GM19468 (cell line): ENCODE results near the gene LY6G6D.
A peak's percentile ranks its signal among the peaks of the same experiment; 100 is the strongest.
"Not testable (repeated sequence)": the region's sequence is repeated elsewhere in the genome, so short reads cannot be mapped to it uniquely, and the experiment has no call there.

Source experiments
- ATAC-seq: cut with Tn5 transposase; IDR thresholded peaks from one replicate; pipeline ENCODE4 v1.9.1; 2021; ENCODE audit warnings: mild to moderate bottlenecking, moderate library complexity, moderate number of reproducible peaks; ENCODE audit not compliant: unreplicated experiment; ENCODE audit errors: extremely low read depth

LY6G6D gene

GRCh38 chr6:31691564-31692108 lies 23.5 kb upstream of the LY6G6D start:
- ATAC-seq = no peak

GRCh38 chr6:31692353-31692752 lies 22.8 kb upstream of the LY6G6D start:
- no peak for ATAC-seq

- ATAC-seq = no peak
Measured at GRCh38 chr6:31692886-31693285, 22.3 kb upstream of the LY6G6D start.

GRCh38 chr6:31693535-31693934 lies 21.6 kb upstream of the LY6G6D start:
- ATAC-seq = no peak

- ATAC-seq = no peak
Measured at GRCh38 chr6:31697555-31697954, 17.6 kb upstream of the LY6G6D start.

GRCh38 chr6:31700740-31701401 lies 14.3 kb upstream of the LY6G6D start:
- ATAC-seq = no peak

GRCh38 chr6:31701666-31702404 lies 13.3 kb upstream of the LY6G6D start:
- ATAC-seq = no peak

DNA sequence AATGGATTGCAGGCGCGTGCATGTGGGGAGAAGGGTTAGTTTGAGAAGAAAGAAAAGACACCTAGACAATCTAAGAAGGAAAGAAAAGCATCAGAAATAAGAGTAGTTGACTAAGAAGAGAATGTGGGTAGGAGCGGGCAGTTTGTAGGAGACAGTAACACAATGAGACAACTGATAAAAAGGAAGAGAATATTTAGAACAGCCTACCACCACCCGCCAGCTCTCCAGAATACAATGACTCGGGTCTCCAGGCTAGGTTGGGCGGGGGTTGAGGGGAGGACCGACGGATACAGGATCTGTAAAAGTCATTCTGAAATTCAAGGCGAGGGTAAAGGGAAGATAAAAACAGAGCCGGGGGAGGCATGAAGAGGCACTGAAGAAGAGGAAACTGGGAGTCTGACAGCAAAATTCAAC lies 12.7 kb upstream of the LY6G6D start:
- ATAC-seq = no peak

- ATAC-seq = peak; percentile 42
Measured at GRCh38 chr6:31702819-31703716, 12.1 kb upstream of the LY6G6D start, which contains the start of gene ABHD16A. TSS of gene ABHD16A (minus strand) at chr6:31703324. CDS start at chr6:31703281, 43 bp downstream.

DNA sequence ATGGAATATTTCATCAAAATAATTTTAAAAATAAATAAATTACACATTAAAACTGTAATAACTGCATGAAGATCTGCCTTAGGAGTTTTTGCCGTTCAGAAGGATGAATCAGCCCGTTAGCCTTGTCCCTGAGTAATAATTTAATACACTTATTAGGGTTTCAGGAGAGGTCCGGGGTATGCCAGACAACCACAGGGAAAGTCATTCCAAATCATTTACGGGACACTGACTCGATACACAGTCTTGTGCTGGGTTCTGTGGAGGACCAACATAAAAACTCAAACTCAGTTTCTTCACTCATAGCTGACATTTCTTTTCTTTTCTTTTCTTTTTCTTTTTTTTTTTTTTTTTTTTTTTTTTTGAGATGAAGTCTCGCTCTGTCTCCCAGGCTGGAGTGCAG lies 9.2 kb upstream of the LY6G6D start:
- ATAC-seq = no peak

DNA sequence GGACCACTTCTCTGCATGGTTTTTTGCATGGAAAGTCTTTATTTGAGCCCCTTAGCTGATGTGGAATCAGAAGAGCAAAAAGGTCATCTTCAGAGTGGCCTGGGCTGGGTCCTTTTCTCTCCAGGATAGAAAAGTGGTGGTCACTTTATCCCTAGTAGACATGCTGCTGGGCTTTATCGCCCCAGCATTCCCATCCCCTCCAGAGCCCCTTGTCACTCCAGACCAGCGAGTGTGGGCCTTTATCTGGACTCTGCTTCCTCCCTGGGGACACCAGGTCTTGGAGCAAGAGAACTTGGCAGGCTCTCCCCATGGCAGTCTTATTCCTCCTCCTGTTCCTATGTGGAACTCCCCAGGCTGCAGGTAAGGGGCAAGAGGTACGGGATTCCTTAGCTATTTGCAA lies 8.5 kb upstream of the LY6G6D start, which contains the start of gene LY6G6F:
TSS of gene LY6G6F (plus strand) at position 268 of the 400 bp plus-strand sequence. CDS start at position 309, 41 bp downstream.
- no peak for ATAC-seq

GRCh38 chr6:31707701-31708100 lies 7.4 kb upstream of the LY6G6D start:
- no peak for ATAC-seq

DNA sequence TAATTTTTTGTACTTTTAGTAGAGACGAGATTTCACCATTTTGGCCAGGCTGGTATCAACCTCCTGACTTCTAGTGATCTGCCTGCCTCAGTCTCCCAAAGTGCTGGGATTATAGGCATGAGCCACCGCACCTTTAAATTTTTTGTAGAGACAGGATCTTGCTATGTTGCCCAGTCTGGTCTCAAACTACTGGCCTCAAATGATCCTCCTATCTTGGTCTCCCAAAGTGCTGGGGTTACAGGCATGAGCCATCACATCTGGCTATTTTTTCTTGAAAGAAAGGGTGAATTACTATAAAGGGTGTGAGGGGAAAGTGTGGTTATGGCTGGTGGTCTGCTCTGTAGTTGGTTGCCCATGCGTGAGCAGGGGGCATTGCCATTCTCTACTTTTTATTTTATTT lies 6.9 kb upstream of the LY6G6D start:
- ATAC-seq = no peak

- not testable (repeated sequence) for ATAC-seq
Measured at GRCh38 chr6:31709157-31709556, 6.0 kb upstream of the LY6G6D start.

- no peak for ATAC-seq
Measured at GRCh38 chr6:31710523-31711219, 4.5 kb upstream of the LY6G6D start.

DNA sequence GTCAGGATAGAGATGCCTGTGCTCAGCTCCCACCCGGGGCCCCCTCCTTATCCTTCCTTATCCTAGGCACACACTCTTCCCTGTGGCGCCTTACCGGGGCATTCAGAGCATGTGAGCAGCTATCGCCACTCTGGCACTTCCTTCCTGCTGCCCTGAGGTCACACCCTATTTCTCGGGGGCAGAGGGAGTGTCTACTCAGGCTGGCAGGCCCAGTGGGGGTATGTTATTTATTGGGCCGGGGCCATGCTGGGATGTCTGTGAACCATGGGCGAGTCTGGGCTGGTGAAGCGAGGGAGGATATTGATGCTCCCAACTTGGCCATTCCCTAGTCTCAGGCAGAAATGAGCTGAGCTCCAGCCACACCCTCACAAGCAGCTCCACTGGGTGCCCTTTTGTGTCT lies 3.9 kb upstream of the LY6G6D start:
- ATAC-seq = no peak

DNA sequence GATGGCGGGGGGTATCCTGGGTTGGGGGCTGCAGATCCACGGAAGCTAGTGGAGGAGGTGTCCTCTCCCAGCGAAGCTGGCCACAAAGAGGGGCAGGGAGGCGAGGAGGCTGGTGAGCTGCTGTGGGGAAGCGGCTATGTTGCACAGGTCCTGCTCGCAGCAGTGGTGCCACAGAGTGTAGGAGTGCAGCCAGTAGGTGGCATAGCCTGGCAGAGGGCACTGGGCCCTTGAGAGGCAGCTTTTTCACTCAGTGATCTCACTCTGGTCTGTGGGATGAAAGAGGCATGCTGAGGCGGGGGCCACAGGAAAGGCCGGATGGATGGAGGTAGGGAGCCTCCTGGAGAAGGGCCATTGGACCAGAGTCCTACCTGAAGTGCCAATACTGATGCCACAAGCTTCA lies 2.9 kb upstream of the LY6G6D start:
- no peak for ATAC-seq

- ATAC-seq = no peak
Measured at GRCh38 chr6:31713465-31713864, 1.7 kb upstream of the LY6G6D start.

DNA sequence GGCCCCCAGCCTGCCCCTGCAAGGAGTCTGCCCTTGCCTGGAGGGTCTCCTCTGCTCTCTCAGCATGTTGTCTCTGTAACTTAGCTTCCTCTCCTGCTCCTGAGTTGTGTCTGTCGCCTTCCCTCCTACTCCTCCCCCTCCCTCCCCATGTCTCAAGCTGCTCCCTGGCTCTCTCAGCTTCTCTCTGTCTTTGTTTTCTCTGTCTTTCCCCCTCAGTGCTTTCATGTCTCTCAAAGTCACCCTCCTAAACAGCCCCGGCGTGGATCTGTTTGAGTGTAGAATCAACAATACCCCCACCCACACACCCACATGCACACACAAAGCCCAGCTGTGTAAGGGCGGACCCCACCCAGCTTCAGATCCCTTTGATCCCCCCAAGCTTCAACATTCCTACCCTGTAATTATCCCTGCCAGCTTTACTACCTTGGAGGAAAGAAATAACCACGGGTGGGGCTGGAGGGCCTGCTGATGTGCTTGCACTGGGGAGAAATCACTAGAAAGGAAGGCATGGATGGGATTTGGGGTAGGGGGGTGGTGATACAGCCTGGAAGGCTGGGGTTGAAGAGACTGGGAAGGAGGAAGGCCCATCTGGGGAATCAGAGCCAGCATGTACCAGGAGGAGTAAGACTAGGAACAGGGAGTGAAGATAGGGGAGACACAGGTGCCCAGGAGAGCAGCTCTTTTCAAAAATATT lies 1.0 kb upstream of the LY6G6D start:
- ATAC-seq = no peak
